Sigmoid colon (tissue), 3 donors: Measurements from ENCODE around the gene CCDC148.

Experiments used
- CTCF ChIP-seq, 4 experiments: fragments of 450-650 bp in 3 of 4; fragments of 200-600 bp in 1 of 4; IDR thresholded peaks; one replicate each; pipeline ENCODE4 v1.5.1; 2016 to 2019; ENCODE audit warnings: antibody characterized with exemption in 4 of 4, mild to moderate bottlenecking in 3 of 4, moderate library complexity in 2 of 4
- POLR2A ChIP-seq, 2 donors: fragments of 450-650 bp; IDR thresholded peaks; one replicate each; pipeline ENCODE4 v1.6.1; 2016; ENCODE audit warnings: antibody characterized with exemption in 2 of 2, mild to moderate bottlenecking in 2 of 2, moderate library complexity in 2 of 2

- TF ChIP-seq POLR2A (IDR thresholded peaks at IDR 0.05) (no peak), CTCF (IDR thresholded peaks at IDR 0.05) (no peak)
Observed at GRCh38 chr2:158181171-158181570, 275.4 kb downstream of the CCDC148 start.
